Stimulated activated naive CD4-positive, alpha-beta T cell (primary cell): ENCODE measurements around the gene PRDM11.

Experiments used
- DNase-seq, 6 experiments: peaks; one replicate each; lab custom pipeline; 2025; lab: John Stamatoyannopoulos, UW

Gene PRDM11

DNA sequence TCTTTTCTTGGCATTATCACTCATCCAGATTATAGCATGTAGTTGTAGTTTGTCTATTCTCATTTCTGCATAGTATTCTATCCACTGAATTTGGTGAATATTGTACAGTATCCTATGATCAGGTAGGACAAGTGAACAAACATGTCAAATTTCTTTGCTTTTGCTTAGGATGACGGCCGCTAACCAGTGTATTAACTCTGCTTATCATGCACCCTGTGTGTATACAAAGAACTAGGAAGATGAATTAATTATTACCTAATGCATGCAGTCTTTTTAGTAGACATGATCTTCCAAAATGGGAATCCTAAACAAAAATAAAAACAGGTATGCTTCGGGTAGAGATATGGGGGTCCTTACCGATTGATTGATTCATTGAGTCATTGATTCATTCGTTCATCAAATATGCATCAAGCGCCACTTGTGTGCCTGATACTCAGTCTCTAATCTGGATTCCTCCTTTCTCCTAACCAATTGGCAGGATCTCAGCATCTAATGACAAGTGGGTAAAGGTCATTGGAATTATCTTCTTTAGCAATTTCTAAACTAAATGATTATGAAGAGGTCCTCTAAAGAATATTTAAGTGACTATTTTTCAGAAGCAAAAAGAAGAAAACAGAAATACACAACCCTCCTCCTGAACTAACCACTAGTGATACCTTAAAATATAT, 27.9 kb downstream of the PRDM11 start:
- no peak for DNase-seq

DNA sequence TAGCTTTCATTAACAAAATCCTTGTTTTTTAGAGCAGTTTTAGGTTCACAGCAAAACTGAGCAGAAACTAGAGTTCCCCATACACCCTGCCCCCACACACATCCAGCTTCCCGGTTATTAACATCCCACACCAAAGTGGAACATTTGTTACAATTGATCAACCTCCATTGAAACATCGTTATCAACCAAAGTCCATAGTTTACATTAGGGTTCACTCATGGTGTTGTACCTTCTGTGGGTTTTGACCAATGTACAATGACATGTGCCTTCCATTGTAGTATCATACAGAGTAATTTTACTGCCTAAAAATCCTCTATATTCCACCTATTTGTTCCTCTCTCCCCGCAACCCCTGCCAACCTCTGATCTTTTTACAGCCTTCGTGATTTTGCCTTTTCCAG, 28.5 kb downstream of the PRDM11 start:
- no peak for DNase-seq

DNA sequence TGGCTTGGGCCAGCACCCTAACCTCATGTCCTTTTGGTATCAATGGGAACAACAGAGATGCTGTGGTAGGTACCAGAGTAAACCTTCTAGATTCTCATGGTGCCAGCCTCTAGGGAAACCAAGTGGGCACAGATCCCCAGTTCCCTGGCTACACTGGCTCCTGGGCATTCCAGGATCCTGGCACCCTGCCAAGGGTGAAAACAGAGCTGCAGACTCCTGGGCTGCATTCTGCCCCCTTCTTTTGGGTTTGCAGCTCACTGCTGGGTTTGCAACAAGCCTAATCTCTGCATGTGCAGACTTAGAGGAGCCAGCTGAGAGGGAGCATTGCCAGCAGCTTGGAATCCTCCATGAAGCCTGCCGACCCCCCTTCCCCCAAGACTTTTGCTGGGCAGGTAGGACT, 30.6 kb downstream of the PRDM11 start:
- no peak for DNase-seq

DNA sequence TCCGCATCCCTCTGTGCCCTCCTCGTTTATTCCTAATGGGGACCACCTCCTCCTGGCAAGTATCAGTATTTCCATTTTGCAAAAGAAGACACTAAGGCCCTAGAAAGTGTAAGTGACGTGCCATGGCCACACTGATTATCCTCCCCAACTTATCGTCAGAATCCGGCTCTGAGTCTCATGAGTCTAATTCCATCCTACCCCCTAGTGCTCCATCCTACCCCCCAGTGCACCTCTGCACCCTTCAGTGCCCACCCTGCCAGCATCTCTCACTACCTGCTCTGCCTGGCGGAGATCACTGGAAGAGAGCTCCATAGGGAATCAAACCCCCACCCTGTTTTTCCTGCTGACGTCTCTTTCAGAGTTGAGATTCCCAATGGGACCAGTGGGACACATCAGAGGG, 31.8 kb downstream of the PRDM11 start:
- DNase-seq: no peak

DNA sequence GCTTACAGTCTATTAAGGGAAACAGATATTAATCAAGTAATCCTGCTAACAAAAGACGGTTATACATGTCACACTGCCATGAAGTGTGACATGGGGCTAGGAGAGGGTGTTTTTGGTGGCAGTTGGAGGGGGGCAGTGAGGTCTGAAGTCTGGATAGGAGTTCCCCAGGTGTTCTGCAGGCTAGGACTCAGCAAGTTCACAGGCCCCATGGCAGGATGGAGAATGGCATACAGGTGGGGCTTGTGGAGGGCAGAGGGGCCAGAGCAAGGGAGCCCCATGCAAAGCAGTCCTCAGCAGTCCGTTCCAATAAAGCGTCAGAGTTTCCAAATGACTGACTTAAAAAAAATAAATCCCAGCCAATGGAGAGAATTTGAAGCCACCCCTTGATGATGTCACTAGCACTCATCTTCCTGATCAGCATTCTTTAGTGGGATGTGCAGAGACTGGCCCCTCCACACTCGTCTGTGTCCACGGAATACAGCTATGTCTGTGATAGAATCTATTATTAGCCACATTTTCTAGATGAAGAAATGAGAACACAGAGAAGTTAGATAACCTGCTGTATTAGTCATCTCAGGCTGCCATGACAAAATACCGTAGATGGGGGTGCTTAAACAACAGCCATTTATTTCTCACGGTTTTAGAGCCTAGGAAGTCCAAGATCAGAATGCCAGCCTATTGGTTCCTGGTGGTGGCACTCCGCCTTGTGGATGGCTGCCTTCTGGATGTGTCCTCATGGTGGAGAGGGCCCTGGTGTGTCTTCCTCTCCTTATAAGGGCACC, 32.6 kb downstream of the PRDM11 start:
- no peak for DNase-seq

DNA sequence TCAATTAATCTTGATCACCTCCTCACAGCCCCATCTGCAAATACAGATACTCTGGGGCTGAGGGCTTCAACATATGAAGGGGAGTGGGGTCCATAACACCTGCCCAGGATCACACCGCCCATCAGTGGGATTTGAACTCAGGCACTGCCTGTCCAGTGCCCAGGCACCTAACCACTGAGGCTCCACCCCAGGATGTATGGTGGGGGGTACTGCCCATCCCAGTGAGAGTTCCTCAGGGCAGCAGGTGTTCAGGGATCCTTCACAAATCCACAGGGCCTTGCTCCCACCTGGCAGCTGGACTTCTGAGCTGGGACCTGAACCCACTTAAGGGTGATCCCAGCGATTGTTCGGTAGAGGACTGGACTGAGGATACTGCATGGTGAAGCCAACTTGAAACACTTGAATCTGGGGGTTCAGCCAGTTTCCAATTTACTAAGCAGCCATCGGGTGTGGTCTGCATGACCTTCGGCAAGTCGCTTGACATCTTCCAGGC, 33.3 kb downstream of the PRDM11 start:
- DNase-seq: no peak

DNA sequence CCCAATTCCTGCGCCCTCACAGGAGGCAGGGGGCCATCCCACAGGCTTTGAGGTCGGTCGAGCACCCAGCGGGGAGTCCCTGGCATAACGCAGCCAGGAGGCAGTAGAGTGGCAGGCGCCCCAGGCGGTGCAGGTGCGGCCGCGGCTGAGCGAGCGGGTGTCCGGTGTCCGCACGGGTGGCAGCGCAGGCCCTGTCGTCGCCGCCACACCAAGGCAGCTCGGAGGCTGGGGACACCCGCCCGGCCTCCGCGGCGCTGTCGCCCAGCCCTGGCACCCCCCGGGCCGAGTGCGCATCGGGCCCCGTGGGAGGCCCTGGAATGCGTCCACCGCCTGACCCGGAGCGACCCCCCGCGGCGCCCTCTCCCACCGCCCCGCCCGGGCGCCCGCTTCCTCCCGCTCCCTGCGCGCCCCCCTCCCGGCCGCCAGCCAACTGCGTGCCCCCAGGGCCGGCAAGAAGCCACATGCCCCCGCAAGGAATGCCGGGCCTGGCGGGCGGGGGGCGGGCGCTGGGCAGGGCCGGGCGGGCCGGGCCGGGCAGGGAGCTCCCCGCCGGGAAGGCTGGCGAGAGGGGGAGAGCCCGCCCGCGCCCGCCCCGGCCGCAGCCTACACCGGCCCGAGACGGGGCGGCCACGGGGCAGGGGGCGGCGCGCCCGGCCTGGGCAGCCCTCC, 33.9 kb downstream of the PRDM11 start:
- DNase-seq: no peak

DNA sequence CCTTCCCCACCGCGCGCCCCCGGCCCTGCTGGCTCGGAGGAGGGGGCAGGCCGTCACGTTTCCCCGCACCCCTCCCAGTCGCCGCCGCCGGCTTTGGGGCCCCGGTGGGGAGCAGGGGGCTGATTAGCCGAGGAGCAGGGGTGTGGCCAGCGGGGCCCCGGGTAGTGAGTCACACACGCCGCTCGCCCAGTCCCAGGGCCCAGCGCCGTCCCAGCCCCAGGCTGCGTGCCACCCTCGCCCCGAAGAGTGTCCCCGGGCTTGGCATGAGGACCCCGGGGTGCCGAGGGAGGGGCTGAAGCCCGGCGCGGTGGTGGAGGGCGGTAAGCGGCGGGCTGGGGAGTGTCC, 34.4 kb downstream of the PRDM11 start:
- no peak for DNase-seq

DNA sequence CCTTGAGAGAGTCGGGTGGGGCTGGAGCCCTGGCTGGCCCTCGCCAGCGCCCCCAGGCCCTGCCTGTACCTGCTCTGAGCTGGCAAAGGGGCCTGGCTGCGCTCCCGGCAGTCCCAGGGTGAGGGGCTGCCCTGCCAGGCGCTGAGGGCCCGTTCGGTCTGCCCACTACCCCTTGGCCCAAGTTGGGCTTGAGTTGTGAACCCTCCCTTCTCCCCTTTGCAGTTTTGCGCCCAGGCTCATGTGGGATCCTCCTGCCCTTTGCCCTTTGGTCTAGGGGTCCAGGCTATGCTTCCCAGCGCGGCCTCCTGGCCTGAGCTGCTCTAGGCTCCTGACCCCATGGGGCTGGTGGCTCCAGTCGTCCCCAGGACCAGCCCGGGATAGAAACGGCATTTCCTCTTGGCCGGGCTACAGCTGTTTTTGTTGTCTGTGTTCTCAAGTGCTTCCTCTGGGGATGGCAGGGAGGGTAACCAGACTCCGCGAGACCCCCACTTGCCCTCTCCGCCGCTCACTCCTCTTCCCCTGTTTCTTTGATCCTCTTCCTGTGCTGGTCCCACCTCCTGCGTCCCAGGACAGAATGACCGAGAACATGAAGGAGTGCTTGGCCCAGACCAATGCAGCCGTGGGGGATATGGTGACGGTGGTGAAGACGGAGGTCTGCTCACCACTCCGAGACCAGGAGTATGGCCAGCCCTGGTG, 34.9 kb downstream of the PRDM11 start:
- no peak for DNase-seq

DNA sequence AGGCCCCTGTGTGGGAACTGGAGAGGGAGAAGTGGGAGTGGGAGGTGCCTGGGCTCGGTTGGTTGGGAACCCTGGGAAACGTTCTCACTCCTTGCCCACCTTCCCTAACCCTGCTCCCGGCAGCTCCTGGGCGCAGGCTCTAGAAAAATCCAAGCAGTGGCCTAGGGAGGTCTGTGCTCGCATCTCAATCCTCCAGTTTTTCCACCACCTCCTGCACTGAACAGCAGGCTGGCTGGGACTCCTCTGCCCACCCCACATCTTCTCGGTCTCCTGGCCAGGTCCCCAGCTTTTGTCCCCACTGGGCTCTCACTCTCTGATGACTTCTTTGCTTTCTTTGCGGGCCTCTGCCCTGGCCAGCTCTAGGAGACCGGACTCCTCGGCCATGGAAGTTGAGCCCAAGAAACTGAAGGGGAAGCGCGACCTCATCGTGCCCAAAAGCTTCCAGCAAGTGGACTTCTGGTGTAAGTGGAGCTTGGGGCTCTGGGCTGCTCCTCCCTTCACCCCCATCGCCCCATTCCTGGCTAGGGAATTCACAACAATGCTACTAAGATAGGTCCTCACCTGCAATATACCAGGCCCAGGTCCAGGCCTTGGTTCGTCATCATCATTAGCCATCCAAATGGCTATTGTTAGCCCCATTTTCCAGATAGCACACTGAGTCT, 35.6 kb downstream of the PRDM11 start:
- DNase-seq: no peak

DNA sequence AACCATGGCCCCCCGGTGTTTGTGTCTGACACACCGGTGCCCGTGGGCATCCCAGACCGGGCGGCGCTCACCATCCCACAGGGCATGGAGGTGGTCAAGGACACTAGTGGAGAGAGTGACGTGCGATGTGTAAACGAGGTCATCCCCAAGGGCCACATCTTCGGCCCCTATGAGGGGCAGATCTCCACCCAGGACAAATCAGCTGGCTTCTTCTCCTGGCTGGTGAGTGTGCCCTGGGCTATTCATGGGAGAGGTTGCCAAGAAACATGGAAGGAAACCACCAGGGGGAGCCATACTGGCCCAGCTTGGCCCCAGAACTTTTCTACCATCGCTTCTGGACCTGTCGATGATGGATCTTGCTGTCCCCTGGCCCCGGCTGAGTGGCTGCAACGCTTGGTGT, 36.5 kb downstream of the PRDM11 start:
- DNase-seq: no peak

DNA sequence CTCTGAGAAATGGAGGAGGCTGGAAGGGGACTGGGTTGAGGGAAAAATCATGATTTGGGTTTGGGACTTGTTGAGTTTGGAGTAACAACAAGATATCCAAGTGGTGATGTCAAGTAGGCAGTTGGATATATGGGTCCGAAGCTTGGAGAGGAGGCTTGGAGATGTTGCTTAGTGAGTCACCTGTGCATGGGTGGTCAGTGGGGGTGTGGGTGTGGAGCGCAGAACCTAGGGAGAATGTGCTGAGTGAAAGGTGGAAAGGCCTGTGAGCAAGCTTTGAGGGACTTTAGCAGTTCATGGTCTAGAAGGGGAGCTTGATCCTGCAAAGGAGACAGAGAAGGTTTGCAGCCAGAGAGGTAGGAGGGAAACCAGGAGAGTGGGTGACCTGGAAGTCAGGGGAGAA, 38.2 kb downstream of the PRDM11 start:
- DNase-seq: no peak

DNA sequence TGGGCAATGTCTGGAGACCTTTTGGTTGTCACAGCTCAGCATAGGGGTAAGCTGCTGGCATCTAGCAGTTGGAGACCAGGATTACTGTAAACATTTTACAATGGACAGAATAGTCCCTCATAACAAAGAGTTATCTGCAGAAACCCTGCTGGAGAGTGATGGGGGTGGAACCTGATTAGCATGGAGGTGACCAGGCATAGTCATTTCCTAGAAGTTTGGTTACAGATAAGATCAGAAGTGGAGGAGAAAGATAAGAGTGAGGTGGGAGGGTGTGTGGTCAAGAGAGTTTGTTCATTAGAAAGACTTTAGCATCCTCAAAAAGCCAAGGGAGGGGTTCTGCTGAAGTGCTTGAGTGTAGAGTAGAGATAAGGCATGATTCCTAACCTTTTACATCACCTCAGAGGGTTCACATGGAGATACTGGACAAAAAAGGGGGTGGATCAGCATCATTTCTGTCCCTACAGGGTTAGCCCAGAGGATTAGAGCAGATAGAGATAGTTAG, 38.8 kb downstream of the PRDM11 start:
- DNase-seq: no peak

DNA sequence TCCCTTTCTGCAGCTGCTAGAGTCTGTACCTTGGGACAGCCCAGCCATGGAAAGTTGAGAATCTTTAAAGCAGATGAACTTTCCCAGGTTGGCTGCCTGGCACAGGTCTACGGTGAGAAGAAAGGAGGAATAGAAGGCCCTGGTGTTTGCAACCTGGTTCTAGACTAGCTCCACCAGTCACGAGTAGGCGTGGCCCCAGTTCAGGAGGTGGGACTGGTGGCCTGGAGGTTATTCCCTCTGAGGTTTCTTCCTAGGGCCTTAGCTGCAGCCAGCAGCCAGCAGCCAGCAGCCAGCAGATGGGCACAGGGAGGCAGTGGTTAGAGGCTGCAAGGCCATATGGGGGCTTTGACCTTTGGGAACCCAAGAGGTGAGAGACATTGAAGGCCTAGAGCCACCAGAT, 40.9 kb downstream of the PRDM11 start:
- no peak for DNase-seq

DNA sequence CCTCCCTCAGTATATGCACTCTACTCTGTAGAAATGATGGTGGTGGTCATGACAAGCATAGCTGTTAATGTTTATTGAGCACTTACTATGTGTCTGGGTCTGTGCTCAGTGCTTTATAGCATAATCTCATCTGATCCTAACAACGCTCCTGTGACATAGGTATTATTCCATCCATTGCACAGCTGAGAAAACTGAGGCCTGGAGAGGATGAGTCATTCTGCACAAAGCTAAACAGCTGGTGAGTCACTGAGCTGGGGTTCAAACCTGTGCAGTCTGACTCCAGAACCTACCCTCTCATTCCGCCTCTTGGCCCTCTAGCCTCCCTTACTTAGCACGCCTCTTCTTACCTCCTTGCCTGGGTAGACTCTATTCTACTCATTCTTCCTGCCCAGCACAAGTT, 41.7 kb downstream of the PRDM11 start:
- no peak for DNase-seq

DNA sequence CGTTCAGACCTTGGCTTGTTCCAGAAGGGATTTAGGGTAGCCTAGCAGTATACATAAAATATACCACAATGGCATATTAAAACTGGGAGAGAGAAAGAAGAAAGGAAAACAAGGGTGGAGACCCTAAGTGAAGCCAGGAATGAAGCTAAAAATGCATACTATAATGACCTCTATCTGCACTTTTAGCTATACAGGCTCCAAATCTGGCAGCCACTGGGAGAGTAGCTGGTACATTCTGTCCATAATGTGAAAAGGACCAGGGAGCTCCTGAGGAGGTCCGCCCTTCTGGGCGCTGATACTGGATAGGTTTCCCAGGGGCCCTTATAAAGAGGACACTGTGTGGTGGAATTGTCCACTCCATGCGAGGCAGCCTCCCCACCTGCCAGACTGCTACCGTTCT, 42.8 kb downstream of the PRDM11 start:
- no peak for DNase-seq

DNA sequence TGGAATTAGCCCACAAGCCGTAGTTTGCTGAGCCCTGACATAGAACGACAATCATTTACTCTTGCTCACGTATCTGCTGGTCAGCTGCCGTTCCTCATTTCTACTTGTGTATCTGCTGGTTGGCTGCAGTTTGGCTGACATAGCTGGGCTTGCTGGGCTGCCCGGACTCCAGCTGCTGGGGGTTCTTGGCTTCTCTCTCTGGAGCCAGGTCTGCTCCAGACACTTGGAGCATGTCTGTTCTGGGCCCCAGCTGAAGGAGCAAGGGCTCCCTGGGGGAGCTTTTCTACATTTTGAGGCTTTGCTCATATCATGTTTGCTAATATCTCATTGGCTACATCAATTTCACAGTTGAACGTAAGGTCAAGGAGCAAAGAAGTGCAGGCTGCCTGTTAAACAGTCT, 47.3 kb downstream of the PRDM11 start:
- no peak for DNase-seq

DNA sequence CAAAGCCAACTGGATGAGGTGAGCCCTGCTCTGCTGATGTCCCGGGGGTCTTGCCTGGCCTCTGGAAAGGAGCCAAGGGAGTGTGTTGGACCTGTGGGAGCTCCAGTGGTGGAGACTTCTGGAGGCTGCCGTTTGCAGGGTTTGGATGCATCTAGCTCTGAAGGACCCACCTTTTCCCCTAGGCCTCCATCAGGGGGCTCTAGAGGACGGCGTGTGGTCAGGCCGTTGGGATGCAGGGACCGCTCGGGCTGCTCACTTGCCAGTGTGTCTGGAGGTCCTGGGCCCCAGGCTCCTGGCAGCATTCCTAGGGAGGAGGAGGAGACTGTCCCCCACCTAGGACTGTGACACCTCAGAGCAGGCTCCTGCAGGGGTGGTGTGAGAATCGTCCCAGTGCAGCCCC, 58.3 kb downstream of the PRDM11 start:
- DNase-seq: no peak

DNA sequence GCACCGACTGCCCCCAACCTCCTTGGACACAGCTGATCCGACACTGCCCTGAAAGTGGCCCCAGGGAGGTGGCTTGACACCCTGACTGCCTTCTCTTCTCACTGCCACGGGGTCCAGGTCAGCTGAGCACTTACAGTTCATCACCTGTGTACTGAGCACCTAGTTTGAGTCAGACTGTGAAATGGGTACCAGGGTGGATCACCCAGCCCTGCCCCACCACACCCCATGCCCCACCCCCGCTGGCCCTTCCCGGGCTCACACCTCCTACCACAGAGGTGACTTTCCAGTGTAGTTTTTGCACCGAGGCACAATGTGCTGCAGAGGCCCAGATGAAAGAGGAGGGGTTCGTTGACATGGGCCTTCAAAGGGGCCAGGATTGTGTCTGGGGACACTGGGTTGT, 59.5 kb downstream of the PRDM11 start:
- no peak for DNase-seq

DNA sequence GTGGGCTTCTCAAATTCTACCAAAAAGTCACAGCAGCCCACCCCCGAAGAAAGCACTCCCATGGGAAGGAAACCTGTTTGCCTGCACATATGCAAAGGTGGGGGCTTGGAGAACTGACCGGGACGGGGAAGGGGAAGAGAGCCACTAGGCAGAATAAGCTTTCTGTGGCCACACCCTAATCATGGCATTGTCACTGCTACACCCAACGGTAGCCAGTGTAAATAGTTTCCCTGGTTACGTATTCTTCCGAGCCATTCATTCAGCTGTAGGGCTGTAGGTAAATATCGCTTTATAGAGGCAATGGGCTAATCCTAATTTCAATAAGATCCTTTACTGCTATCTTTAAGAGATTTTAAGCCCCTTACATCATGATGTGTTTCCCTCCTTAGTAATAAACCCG, 61.7 kb downstream of the PRDM11 start:
- no peak for DNase-seq

DNA sequence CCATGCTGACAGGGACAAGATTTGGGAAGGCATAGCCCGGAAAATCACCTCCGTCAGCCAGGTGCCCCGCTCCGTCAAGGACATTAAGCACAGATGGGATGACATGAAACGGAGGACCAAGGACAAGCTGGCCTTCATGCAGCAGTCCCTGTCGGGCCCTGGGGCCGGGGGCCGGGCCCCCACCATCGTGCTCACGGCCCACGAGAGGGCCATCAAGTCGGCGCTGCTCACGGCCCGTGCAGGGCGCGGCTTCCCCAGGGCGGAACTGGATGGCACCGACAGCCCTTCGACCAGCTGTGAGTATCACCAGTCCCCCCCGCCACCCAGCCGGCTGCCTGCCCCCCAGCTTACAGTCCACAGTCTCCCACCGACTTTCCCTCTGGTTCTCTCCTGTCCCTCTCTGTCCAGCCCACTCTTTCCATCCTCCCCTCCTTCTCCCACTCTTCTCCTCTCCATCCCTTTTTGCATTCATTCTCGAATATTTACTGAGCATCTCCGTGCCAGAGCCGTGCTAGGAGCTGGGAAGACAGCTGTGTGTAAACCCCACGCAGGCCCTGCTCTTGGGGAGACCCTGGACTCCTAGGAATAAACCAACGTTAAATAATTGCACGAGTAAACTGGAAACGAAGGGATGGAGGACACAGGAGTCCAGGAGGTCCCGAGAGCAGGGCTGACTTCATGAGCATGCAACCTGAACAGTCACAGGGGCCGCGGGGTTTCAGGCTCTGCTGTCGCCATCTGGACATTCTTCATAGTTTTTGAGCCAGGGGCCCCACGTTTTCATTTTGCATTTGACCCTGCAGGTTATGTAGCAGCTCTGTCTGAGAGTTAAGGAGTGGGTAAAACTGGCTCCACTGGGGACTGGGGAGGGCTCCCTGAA, 62.8 kb downstream of the PRDM11 start:
- DNase-seq: no peak
